Ascending aorta (tissue), 2 donors: ENCODE data around the gene EIF5B. TPM values are rescaled to one million over a fixed set of nuclear protein-coding genes. Genes with fewer than 3 reads are reported as not detected.

Experiments used
- DNase-seq, 2 donors: peaks; one replicate each; pipeline ENCODE4 v3.0.0-alpha.2; 2019; ENCODE audit warnings: low spot score in 2 of 2
- H3K27ac ChIP-seq, 2 donors: fragments of 200-600 bp; sonication (generic); one replicate each; pipeline ENCODE4 v1.5.1; 2016 to 2017; ENCODE audit warnings: mild to moderate bottlenecking in 1 of 2
- H3K27me3 ChIP-seq: fragments of 200-600 bp; sonication (generic); one replicate; pipeline ENCODE4 v1.5.1; 2017
- H3K36me3 ChIP-seq, 2 donors: fragments of 200-600 bp; sonication (generic); one replicate each; pipeline ENCODE4 v1.5.1; 2016
- H3K4me1 ChIP-seq, 2 donors: fragments of 200-600 bp; sonication (generic); one replicate each; pipeline ENCODE4 v1.5.1; 2016 to 2017; ENCODE audit warnings: mild to moderate bottlenecking in 1 of 2
- H3K4me3 ChIP-seq, 2 donors: fragments of 200-600 bp; sonication (generic); one replicate each; pipeline ENCODE4 v1.5.1; 2016 to 2017; ENCODE audit warnings: mild to moderate bottlenecking in 1 of 2
- H3K9me3 ChIP-seq, 2 donors: fragments of 200-600 bp; sonication (generic); one replicate each; pipeline ENCODE4 v1.5.1; 2016
- intact Hi-C: fragments of 100-400 bp; cut with DNase I; formaldehyde crosslinking; loops from one replicate; pipeline ENCODE4 v1.15.1; 2023
- total RNA-seq: library from RNA; depleted of rRNA; stranded (reverse); fragments of >200 nt; gene quantifications from one replicate; pipeline ENCODE4 v1.1.0, GENCODE V29; 2016
- TF ChIP-seq, protein P1 (sequence below), 3 experiments: fragments of 200-600 bp in 2 of 3; fragments of 450-650 bp in 1 of 3; sonication (generic) in 2 of 3; IDR thresholded peaks; one replicate each; pipeline ENCODE4 v1.5.1; 2016 to 2019; ENCODE audit warnings: antibody characterized with exemption in 3 of 3, mild to moderate bottlenecking in 1 of 3, moderate library complexity in 1 of 3

EIF5B gene
- total RNA-seq, 1 donor from 2014 or later = 38.2 TPM

DNA sequence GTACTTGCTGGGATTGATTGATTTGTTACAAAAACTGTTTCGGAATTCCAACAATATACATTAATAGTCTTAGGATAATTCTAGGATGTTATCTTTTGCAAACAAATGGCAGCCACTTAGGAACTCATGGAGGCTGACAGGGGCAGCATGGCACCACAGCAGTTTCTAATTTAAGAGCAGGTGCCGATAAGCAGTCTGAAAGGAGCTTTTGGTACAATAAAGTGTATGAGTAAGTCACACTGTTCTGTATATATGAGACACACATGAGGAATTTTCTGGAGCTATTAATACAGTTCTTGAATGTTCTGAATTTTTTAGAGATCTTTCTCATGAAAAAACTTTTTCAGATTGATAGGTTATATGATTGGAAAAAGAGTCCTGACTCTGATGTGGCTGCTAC lies 52.2 kb downstream of the EIF5B start:
- peaks cover 22 to 42% of the 10 kb centered on the region in 2 donors for H3K36me3 ChIP-seq
- H3K27ac ChIP-seq = peak overlapping the region; percentile 41 to 64

DNA sequence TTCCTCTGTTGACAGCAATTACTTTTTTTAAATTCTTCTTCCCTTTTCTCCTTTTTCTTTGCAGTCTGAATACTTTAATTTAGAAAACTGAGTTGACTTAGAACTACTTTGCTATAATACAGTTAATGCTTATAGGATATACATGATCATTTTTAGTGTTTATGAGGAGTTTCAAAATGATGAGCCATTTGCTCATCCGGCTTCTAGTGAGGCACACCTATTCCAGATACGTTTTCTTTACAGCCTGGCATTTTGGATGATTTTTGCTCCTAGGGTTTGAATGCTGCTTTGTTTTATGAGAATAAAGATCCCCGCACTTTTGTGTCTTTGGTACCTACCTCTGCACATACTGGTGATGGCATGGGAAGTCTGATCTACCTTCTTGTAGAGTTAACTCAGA lies 52.8 kb downstream of the EIF5B start:
- H3K36me3 ChIP-seq = peaks cover 25 to 42% of the 10 kb centered on the region in 2 donors

More for the DNA sequence above, 52.2 kb downstream of the EIF5B start:
- H3K9me3 ChIP-seq = no peaks in the 10 kb centered on the region
- H3K27me3 ChIP-seq = no peaks in the 10 kb centered on the region
- no peak for DNase-seq
- intact Hi-C loops = loop anchor here (5.0 kb wide), 1 partner anchor 52 kb away; the partner anchor contains the start of genes EIF5B and TXNDC9
- H3K4me3 ChIP-seq = no peak overlapping the region
- TF ChIP-seq, protein P1, sequence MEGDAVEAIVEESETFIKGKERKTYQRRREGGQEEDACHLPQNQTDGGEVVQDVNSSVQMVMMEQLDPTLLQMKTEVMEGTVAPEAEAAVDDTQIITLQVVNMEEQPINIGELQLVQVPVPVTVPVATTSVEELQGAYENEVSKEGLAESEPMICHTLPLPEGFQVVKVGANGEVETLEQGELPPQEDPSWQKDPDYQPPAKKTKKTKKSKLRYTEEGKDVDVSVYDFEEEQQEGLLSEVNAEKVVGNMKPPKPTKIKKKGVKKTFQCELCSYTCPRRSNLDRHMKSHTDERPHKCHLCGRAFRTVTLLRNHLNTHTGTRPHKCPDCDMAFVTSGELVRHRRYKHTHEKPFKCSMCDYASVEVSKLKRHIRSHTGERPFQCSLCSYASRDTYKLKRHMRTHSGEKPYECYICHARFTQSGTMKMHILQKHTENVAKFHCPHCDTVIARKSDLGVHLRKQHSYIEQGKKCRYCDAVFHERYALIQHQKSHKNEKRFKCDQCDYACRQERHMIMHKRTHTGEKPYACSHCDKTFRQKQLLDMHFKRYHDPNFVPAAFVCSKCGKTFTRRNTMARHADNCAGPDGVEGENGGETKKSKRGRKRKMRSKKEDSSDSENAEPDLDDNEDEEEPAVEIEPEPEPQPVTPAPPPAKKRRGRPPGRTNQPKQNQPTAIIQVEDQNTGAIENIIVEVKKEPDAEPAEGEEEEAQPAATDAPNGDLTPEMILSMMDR (IDR thresholded peaks at IDR 0.05) = no peak
- H3K4me1 ChIP-seq = peaks cover 0 to 3% of the 10 kb centered on the region in 2 donors

DNA sequence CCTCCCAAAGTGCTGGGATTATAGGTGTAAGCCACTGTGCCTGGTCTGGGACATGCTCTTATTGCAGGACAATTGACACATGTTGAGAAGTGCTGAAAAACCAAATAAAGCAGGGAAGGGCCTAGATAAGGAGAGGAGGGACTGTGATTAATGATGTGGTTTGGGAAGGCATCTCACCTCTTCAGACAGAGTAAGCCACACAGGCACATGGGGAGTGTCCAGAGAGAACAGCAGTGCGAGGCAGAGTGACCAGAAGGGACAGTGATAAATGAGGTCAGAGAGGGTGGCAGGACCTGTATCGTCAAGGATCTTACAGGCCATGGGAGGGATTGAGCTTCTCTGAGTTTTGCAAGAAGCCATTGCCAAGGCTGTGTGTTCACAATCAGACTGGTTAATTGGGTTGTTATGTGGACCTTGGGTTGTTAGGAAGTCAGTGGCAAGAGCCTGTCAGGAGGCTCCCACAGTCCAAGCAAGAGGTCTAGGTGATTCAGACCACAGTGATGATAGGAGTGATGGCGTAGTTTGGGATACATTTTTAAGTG lies 58.5 kb downstream of the EIF5B start:
- no peaks in the 10 kb centered on the region for H3K27me3 ChIP-seq
- no peak overlapping the region for H3K27ac ChIP-seq
- TF ChIP-seq, protein P1 (IDR thresholded peaks at IDR 0.05) = no peak
- DNase-seq = no peak
- H3K9me3 ChIP-seq = no peaks in the 10 kb centered on the region
- peaks cover 68 to 89% of the 10 kb centered on the region in 2 donors for H3K36me3 ChIP-seq
- H3K4me3 ChIP-seq = no peak overlapping the region
- intact Hi-C loops = no loop called here
- H3K4me1 ChIP-seq = no peaks in the 10 kb centered on the region

More for the DNA sequence above, 52.8 kb downstream of the EIF5B start:
- DNase-seq = no peak
- Histone ChIP-seq H3K4me1 (peaks cover 0 to 3% of the 10 kb centered on the region in 2 donors), H3K27ac (peak overlapping the region; percentile 41 to 45), H3K9me3 (no peaks in the 10 kb centered on the region), H3K4me3 (no peak overlapping the region), H3K27me3 (no peaks in the 10 kb centered on the region)
- intact Hi-C loops = loop anchor here (5.0 kb wide), 1 partner anchor 53 kb away; the partner anchor contains the start of genes EIF5B and TXNDC9
- TF ChIP-seq, protein P1 (IDR thresholded peaks at IDR 0.05) = no peak

DNA sequence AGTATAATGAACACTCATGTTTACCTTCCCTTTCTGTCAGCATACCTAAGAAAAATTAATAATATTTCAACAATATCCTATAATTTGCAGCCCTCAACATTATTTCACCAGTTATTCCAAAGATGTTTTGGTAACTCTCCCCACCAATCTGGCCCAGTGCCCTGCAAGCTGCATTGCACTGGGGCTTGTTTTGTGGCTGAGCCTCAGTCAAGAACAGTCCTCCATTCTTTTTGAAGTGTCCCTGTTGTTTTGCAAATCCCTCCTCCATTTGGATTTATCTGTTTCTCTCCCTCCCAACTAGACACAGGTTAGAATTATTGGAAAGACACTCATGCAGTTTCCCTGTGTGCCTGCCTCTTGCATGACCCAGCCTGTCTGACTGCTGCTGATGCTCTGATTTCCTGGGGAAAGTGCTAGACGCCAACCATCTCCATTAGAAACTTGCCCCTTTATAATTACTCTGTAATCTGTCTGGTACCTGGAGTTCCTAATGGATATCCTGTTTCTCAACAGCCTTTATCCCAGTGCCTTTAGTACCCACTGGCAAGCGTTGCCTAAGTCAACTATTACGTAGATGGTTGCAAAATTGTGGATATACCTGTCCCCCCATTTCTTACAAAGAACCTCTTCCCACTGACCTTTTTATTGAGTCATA lies 60.2 kb downstream of the EIF5B start:
- DNase-seq = no peak
- Histone ChIP-seq H3K4me3 (no peak overlapping the region), H3K36me3 (peaks cover 76 to 93% of the 10 kb centered on the region in 2 donors), H3K4me1 (no peaks in the 10 kb centered on the region), H3K9me3 (no peaks in the 10 kb centered on the region), H3K27me3 (no peaks in the 10 kb centered on the region), H3K27ac (no peak overlapping the region)
- TF ChIP-seq, protein P1 (IDR thresholded peaks at IDR 0.05) = no peak
- intact Hi-C loops = no loop called here

DNA sequence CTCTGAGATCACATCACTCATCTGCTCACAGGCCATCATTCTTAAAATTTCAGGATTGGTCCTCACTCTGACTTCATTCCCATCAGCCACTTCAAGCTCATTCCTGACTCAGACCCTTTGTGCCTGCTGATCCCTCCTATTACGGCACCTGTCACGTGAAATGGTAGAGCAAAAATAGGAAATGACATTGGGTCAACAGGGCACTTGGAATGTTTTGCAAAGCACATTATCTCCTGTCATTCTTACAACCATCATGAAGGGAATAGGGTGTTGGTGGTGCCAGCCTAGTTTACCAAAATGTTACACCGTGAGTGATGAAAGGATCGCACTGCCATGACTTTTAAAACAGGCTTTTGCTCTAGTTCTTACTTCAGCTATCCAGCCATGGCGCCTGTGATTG lies 61.1 kb downstream of the EIF5B start:
- Histone ChIP-seq H3K4me3 (no peak overlapping the region), H3K27ac (no peak overlapping the region), H3K9me3 (no peaks in the 10 kb centered on the region), H3K4me1 (no peaks in the 10 kb centered on the region), H3K36me3 (peaks cover 80 to 97% of the 10 kb centered on the region in 2 donors), H3K27me3 (no peaks in the 10 kb centered on the region)
- intact Hi-C loops = no loop called here
- DNase-seq = no peak
- TF ChIP-seq, protein P1 (IDR thresholded peaks at IDR 0.05) = no peak
